Activated naive CD4-positive, alpha-beta T cell treated with Interleukin-2 at 50 U/mL for 16 hours (primary cell): ENCODE data around the gene NDFIP2.

ENCODE experiments used
- DNase-seq: peaks from one replicate; pipeline ENCODE4 v3.0.0-alpha.2; 2020

NDFIP2 gene, protein sequence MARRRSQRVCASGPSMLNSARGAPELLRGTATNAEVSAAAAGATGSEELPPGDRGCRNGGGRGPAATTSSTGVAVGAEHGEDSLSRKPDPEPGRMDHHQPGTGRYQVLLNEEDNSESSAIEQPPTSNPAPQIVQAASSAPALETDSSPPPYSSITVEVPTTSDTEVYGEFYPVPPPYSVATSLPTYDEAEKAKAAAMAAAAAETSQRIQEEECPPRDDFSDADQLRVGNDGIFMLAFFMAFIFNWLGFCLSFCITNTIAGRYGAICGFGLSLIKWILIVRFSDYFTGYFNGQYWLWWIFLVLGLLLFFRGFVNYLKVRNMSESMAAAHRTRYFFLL

GRCh38 chr13:79480954-79481684 is at the start of gene NDFIP2:
NDFIP2 (plus strand) TSS chr13:79481155; CDS start chr13:79481204, 49 bp downstream.
- DNase-seq, result peak; percentile 93

GRCh38 chr13:79432086-79432485 is 48.9 kb upstream of the NDFIP2 start:
- no peak for DNase-seq

DNA sequence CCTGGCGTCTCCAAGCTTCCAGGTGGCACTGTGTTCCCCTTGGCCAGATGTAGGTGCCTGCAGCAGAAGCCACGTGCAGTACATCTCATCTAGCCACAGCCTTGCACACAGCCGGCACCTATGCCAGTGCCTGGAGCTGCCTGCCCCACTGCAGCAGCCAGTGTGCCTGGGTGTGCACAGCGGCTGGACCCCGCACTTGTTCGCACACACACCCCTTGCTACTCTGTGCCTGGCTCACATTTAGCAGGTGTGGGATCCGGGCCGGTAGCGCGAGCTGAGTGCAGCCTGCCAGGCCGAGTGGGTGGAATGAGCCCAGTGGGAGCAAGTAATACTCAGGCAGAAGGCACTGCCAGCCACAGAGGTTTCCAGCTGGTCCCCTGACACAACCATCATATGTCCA is 48.0 kb upstream of the NDFIP2 start:
- no peak for DNase-seq

- DNase-seq, result no peak
Measured at GRCh38 chr13:79434556-79434955, 46.4 kb upstream of the NDFIP2 start.

- DNase-seq, result no peak
Measured at GRCh38 chr13:79435561-79435990, 45.4 kb upstream of the NDFIP2 start.

GRCh38 chr13:79439275-79439674 is 41.7 kb upstream of the NDFIP2 start:
- DNase-seq, result no peak

- no peak for DNase-seq
Measured at GRCh38 chr13:79440958-79441528, 39.9 kb upstream of the NDFIP2 start.

- DNase-seq, result no peak
Measured at GRCh38 chr13:79442221-79442620, 38.7 kb upstream of the NDFIP2 start.

DNA sequence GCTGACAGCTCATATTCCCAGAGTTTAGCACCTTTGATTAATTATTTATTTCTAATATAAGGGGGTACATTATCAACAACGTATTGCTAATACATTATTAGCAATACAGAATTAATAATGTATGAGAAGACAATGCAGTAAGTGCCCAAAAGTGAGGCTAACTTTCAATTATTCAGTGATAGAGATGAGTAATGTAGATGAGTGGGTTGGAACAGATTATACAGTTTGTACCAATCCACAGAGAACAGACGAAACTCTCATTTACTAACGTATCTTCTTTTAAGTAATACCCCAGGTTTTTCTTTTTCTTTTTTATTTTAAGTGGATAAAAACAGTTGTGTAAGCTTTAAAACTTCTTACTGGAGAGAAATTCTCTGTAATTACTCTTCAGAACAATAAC is 38.2 kb upstream of the NDFIP2 start:
- DNase-seq, result no peak

DNA sequence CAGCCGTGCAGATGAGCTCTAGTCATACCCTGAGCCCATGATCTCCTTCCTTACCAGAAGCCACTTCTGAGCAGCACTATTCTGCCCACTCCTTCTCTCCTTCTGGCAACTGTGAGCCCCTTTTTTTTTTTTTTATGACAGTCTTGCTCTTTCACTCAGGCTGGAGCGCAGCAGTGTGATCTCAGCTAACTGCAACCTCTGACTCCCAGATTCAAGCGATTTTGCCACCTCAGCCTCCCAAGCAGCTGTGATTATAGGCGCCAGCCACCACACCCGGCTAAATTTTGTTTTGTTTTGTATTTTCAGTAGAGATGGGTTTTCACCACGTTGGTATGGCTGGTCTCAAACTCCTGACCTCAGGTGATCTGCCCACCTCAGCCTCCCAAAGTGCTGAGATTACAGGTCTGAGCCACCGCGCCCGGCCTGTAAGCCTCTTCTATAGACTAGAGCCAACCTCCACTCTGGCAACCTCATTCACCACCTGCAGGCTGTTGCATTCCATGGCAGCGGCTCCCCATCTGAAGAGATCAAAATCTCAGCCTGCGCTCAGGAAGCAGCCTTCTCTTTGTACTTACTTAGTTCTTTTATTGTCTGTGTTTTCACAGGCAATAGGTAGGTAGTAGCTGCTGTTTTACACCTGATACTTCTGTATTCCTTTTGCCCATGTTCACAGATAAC is 34.8 kb upstream of the NDFIP2 start:
- no peak for DNase-seq

DNA sequence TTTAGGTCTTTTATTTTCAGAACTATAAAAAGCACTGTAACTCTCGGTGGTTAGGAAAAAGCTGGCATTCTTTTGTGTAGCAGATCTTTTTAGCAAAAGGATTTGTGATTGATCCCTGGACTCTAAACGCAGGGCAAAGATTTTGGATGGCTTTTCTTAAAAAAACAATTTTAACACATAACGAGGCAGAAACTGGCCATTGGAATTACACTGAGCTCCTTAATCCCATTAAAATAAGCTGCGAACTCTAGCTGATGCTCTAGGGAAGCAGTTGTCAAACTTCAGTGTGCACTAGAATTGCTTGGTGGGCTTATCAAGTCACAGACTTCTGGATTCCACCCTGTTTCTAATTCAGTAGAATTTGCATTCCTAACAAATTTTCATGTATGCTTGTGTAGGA is 33.8 kb upstream of the NDFIP2 start:
- DNase-seq, result no peak

DNA sequence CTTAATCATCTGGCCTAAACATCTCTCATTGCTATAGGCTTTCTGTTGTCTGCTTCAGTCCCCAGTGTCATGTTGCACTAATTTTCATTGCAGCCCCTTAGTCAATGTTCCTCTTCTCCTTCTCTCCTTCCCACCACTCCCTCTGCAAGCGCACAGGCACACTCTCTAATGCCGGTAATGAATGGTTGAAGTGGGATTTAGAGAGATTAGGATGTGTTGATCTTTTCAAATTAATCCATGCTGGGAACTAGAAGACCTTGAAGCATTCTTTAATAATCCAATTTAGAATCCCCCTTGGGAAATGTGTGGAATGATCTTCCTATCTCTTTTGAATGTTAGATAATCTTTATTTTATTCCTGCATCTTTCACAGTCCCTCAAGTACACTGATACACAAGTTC is 33.2 kb upstream of the NDFIP2 start:
- DNase-seq, result no peak

GRCh38 chr13:79448413-79448812 is 32.5 kb upstream of the NDFIP2 start:
- DNase-seq, result no peak

DNA sequence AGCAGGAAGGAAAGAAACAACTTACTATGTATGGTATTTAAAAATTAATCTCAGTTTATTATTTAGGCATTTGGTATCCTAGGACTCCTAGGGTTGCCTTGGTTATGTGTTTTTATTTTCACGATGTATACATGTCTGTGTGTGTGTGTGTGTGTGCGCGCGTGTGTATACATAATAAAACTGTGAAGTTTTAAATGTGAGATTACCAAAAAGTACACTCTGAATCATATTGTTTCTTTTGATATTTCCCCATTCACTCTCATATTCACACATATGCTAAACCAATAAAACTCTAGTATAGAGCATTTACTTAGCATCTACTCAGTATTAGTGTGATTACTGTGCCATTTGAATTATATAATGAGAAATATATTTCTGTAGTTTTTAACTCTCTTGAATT is 30.8 kb upstream of the NDFIP2 start:
- peak; percentile 60 for DNase-seq

DNA sequence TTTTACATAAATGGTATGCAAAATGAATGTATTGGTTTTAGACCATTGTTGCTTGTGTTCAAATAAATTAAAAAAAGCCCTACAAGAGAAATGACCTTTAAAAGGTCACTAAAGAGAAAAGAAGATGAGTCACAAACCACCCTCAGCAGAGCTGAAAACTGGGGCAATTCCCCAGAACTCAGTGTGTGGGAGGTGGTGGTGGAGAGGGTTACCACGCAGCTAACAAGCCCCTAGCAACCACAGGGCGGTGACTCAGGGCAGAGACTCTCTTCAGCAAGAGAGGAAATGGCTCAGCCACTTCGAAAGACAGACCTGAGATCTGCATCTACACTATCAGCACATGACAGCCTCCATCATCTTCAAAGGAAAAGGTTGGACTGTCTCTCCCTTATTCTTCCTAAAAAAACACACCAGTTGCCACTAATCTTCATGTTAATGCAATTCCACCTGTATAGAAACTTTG is 29.4 kb upstream of the NDFIP2 start:
- peak; percentile 94 for DNase-seq

DNA sequence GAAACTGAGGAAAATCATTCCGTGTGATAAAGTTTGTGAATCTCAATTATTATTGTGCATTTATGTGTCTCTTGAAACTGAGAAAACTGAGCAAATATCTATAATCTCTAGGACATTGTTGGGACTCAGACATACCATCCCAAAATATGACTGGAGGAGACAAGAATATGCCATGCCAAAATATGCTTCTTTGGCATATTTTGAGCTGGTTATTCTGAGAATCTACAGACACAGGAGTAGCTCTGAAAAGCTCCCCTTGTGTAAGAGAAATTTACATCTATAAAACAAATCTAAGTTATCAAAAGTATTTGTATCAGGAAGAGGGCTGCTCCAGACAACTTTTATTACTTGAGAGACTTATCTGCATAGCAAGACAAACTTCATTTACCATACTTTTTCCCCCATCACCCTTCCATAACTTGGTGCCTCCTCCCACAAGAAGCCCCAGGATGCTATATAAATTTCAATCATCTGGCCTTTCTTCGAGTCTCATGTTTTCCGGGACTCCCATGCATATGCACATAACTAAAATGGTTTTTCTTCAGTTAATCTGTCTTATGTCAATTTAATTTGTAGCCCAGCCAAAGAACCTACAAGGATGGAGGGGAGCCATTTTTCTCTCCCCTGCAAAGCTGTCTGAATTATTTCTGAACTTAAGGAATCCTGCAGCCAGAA is 28.6 kb upstream of the NDFIP2 start:
- no peak for DNase-seq

- DNase-seq, result no peak
Measured at GRCh38 chr13:79455331-79455730, 25.6 kb upstream of the NDFIP2 start.

- DNase-seq, result no peak
Measured at GRCh38 chr13:79456051-79456450, 24.9 kb upstream of the NDFIP2 start.

- DNase-seq, result no peak
Measured at GRCh38 chr13:79456656-79457365, 24.1 kb upstream of the NDFIP2 start.

DNA sequence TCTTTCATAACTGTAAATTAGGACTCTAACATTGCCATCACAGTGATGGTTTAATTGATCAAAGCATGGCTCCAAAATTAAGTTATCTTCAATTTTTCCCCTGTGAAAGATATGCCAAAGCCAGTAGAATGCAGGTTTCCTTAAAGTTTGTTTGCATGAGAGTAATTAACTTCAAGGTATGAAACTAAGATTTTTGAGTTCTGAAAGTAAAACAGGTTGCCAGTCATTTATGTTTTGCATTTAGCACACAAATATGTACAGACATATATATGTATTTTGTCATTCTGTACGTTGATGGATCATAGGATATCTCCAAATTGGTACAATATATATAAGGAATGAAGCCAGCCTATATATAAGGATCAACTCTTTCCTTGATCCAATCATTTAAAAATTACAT is 23.6 kb upstream of the NDFIP2 start:
- no peak for DNase-seq

- DNase-seq, result no peak
Measured at GRCh38 chr13:79457948-79458347, 23.0 kb upstream of the NDFIP2 start.

GRCh38 chr13:79458436-79458835 is 22.5 kb upstream of the NDFIP2 start:
- no peak for DNase-seq
